Measurements from ENCODE around the gene LDLRAD4.

The LDLRAD4 gene

GRCh38 chr18:13253786-13254688 lies 35.5 kb downstream of the LDLRAD4 start:
- no peak overlapping the region for H3K4me3 ChIP-seq (ENCODE audit: low read length)
- TF ChIP-seq, protein P1, sequence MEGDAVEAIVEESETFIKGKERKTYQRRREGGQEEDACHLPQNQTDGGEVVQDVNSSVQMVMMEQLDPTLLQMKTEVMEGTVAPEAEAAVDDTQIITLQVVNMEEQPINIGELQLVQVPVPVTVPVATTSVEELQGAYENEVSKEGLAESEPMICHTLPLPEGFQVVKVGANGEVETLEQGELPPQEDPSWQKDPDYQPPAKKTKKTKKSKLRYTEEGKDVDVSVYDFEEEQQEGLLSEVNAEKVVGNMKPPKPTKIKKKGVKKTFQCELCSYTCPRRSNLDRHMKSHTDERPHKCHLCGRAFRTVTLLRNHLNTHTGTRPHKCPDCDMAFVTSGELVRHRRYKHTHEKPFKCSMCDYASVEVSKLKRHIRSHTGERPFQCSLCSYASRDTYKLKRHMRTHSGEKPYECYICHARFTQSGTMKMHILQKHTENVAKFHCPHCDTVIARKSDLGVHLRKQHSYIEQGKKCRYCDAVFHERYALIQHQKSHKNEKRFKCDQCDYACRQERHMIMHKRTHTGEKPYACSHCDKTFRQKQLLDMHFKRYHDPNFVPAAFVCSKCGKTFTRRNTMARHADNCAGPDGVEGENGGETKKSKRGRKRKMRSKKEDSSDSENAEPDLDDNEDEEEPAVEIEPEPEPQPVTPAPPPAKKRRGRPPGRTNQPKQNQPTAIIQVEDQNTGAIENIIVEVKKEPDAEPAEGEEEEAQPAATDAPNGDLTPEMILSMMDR (conservative IDR thresholded peaks at IDR 0.05; ENCODE audit: low read depth, low read length) = no peak
- DNase-seq (ENCODE audit: low read depth) = no peak

- DNase-seq (ENCODE audit: low read depth) = no peak
- H3K4me3 ChIP-seq (ENCODE audit: low read length) = no peak overlapping the region
- TF ChIP-seq, protein P1 (conservative IDR thresholded peaks at IDR 0.05; ENCODE audit: low read depth, low read length) = no peak
Observed at GRCh38 chr18:13254971-13255927, 36.7 kb downstream of the LDLRAD4 start.

DNA sequence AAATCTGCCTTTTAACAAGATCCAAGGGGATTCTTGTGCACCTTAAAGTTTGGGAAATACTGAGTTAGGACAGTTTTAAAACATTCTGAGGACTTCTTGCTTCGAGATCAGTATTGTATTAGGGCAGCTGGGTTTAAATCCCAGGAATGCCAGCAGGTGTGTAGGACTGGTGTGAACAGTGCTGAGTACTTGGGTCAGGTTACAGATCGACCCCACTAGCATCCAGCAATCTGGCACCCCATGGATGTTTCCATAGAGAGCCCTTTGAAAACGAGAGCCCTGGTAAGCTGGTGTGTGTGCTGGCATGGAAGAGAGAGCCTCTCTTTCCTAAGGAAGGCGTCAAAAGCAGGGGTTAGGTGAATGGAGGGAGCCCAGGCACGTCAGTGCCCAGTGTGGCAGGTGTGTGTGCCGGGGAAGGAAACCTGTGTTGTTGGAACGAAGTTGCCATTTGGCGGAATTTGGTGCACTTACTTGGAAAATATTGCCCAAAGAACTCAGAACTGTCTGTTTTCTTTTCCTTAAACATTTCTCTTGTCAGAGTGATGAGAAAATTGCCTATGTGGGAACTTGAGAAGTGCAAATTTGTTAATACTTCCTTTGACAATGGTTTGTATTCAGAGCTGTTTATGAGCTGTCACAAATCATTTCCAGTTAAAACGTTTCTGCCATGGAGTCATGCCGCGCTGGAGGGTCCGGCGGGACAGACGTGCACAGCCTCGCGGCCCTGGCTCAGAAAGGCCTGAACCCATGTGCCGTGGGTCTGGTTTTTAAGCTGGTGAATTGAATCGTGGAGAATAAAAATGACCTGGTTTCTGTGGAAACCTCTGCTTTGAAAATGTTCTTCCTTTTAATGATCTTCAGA lies 38.1 kb downstream of the LDLRAD4 start:
- no peak overlapping the region for H3K4me3 ChIP-seq (ENCODE audit: low read length)
- TF ChIP-seq, protein P1 (conservative IDR thresholded peaks at IDR 0.05; ENCODE audit: low read depth, low read length) = no peak
- DNase-seq (ENCODE audit: low read depth) = no peak

DNA sequence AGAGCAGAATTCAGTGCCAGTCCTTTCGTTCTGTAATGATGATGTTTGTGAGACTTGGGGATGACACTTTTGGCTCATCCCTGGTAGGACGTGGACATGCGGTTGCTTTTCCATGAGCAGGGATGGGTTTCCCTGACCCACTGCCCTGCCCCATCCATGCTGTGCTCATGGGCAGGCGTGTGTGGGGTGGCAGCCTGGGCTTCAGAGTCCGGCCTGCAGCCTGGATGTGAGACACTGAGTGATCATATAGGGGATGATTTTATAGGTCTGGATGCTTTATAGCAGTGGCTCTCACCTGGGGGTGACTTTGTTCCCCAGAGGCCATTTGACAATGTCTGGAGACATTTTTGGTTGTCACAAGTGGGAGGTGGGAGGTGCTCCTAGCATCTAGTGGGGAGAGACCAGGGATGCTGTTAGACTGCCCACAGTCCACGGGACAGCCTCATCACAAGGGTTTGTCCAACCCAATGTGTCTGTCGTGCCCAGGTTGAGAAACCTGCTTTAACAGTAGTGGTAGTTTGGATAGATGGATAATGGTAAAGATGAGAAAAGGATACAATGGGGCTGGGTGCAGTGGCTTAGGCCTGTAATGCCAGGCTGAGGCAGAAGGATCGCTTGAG lies 38.9 kb downstream of the LDLRAD4 start:
- H3K4me3 ChIP-seq (ENCODE audit: low read length) = no peak overlapping the region
- DNase-seq (ENCODE audit: low read depth) = no peak
- TF ChIP-seq, protein P1 (conservative IDR thresholded peaks at IDR 0.05; ENCODE audit: low read depth, low read length) = no peak

DNA sequence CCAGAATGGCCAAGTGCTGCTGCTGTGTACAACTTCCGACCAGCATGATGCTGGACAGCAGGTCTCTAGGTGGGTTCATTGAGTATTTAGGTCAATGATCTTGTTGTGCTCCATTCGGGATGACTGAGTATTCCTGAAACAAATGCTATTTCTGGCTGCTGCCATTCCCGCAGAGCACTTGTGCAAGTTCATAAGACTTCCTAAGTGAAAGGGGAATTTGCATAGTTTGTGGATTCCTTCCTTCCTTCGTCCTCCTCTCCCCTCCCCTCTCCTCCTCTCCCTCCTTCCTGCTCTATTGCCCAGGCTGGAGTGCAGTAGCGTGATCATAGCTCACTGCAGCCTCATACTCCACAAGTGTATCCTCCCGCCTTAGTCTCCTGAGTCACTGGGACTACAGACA lies 40.4 kb downstream of the LDLRAD4 start:
- TF ChIP-seq, protein P1 (conservative IDR thresholded peaks at IDR 0.05; ENCODE audit: low read depth, low read length) = no peak
- no peak for DNase-seq (ENCODE audit: low read depth)
- no peak overlapping the region for H3K4me3 ChIP-seq (ENCODE audit: low read length)

DNA sequence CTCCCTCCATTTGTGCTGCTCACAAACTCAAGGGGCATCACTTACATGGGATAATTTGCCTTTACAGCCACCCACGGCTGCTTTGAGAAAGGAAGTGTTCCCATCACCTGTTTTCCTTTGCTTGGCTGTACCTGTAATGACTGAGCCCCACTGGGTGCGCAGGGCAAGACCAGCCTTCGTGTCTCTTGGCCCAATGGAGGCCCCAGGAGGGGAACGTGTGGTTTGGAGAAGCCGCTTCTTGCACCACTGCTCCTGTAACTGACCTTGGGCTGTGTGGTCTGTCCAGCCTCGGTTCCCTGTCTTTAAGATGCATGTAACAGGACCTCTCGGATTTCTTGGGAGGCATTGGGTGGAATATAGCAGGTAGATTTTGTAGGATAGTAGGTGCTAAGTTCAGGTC lies 41.1 kb downstream of the LDLRAD4 start:
- no peak overlapping the region for H3K4me3 ChIP-seq (ENCODE audit: low read length)
- TF ChIP-seq, protein P1 (conservative IDR thresholded peaks at IDR 0.05; ENCODE audit: low read depth, low read length) = no peak
- no peak for DNase-seq (ENCODE audit: low read depth)

All from retinal pigment epithelial cell (primary cell).